ENCODE results near the gene SLC2A10.

GRCh38 chr20:46779831-46780230, 70.4 kb downstream of the SLC2A10 start:
- TF ChIP-seq EP300 (IDR thresholded peaks at IDR 0.05) (no peak), CTCF (IDR thresholded peaks at IDR 0.05) (no peak), POLR2AphosphoS5 (IDR thresholded peaks at IDR 0.05) (no peak)

Data from gastroesophageal sphincter (tissue), 3 donors.